Measurements from ENCODE around the gene ARRDC1.

GRCh38 chr9:137649553-137649952 is 44.1 kb downstream of the ARRDC1 start:
- no peak for TF ChIP-seq CTCF (tag by site-specific recombination; IDR thresholded peaks at IDR 0.05)
- TF ChIP-seq GLIS1 (tag by site-specific recombination; IDR thresholded peaks at IDR 0.05): no peak
- TF ChIP-seq ZNF843 (tag by site-specific recombination; IDR thresholded peaks at IDR 0.05): no peak
- no peak for TF ChIP-seq ZNF19 (tag by site-specific recombination; IDR thresholded peaks at IDR 0.05; ENCODE audit: low read depth)
- no peak for TF ChIP-seq TCF7L2 (IDR thresholded peaks at IDR 0.05; ENCODE audit: borderline replicate concordance, low read depth, low read length)
- no peak for TF ChIP-seq REST (tag by site-specific recombination; IDR thresholded peaks at IDR 0.05)
- no peak for TF ChIP-seq ZBTB49 (tag by site-specific recombination; IDR thresholded peaks at IDR 0.05; ENCODE audit: low read depth)
- TF ChIP-seq ZNF624 (tag by site-specific recombination; IDR thresholded peaks at IDR 0.05): no peak
- no peak for TF ChIP-seq ZNF514 (tag by site-specific recombination; IDR thresholded peaks at IDR 0.05)
- no peak for TF ChIP-seq ZNF426 (tag by site-specific recombination; IDR thresholded peaks at IDR 0.05)
- no peak for TF ChIP-seq ZBTB48 (tag by site-specific recombination; IDR thresholded peaks at IDR 0.05)
- no peak for TF ChIP-seq BCL11A (tag by site-specific recombination; IDR thresholded peaks at IDR 0.05; ENCODE audit: low read depth)
- no peak for TF ChIP-seq SETDB1 (IDR thresholded peaks at IDR 0.05; ENCODE audit: insufficient read length, low read length)
- TF ChIP-seq FEZF1 (tag by site-specific recombination; IDR thresholded peaks at IDR 0.05): no peak
